ENCODE data around the gene PCNP.

GRCh38 chr3:101533603-101533968 lies 40.4 kb upstream of the PCNP start:
- TF ChIP-seq CTCF (IDR thresholded peaks at IDR 0.05), result no peak
- no peak for TF ChIP-seq POLR2A (IDR thresholded peaks at IDR 0.05)
